ENCODE measurements around the gene ANTXR2. TPM values are rescaled to one million over a fixed set of nuclear protein-coding genes. Genes with fewer than 3 reads are reported as not detected.

ANTXR2 gene
- total RNA-seq, 1 experiment from 2014 or later: 31.0 TPM

DNA sequence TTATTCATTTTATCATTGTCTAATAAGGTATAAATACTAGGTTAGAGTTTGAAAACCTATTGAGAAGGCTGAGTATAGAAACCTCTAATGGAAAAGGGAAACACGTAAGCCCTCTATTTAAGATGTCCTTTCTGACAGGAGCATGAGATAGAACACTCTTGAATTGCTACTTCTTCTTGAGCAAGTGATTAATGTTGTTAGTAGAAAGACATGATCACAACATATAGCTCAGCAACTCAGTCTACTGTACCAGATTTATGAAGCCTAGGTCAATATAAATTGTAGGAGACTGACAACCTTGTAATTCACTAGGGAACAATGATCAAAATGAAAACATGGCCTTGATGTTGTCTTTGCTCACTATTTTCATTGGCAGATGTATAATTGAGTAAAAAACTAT, 189.7 kb downstream of the ANTXR2 start:
- no peak for DNase-seq (ENCODE audit: unreplicated experiment)
- no peak overlapping the region for H3K27ac Mint-ChIP-seq (ENCODE audit: low read depth, unreplicated experiment)
- TF ChIP-seq, protein P1, sequence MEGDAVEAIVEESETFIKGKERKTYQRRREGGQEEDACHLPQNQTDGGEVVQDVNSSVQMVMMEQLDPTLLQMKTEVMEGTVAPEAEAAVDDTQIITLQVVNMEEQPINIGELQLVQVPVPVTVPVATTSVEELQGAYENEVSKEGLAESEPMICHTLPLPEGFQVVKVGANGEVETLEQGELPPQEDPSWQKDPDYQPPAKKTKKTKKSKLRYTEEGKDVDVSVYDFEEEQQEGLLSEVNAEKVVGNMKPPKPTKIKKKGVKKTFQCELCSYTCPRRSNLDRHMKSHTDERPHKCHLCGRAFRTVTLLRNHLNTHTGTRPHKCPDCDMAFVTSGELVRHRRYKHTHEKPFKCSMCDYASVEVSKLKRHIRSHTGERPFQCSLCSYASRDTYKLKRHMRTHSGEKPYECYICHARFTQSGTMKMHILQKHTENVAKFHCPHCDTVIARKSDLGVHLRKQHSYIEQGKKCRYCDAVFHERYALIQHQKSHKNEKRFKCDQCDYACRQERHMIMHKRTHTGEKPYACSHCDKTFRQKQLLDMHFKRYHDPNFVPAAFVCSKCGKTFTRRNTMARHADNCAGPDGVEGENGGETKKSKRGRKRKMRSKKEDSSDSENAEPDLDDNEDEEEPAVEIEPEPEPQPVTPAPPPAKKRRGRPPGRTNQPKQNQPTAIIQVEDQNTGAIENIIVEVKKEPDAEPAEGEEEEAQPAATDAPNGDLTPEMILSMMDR (IDR thresholded peaks at IDR 0.05; ENCODE audit: unreplicated experiment): no peak
- no peaks in the 10 kb centered on the region for H3K4me1 Mint-ChIP-seq (ENCODE audit: insufficient read depth, unreplicated experiment)
- no peaks in the 10 kb centered on the region for H3K27me3 Mint-ChIP-seq (ENCODE audit: insufficient read depth, unreplicated experiment)
- CTCF ChIA-PET: no interaction called here
- H3K9me3 Mint-ChIP-seq (ENCODE audit: unreplicated experiment): no peaks in the 10 kb centered on the region
- H3K36me3 Mint-ChIP-seq (ENCODE audit: insufficient read depth, unreplicated experiment): no peaks in the 10 kb centered on the region
- H3K4me3 Mint-ChIP-seq (ENCODE audit: unreplicated experiment): no peak overlapping the region
- intact Hi-C loops (cut with micrococcal nuclease): no loop called here
- BruUV-seq (replicated peaks): no TSS peak
- POLR2A ChIA-PET: no interaction called here

DNA sequence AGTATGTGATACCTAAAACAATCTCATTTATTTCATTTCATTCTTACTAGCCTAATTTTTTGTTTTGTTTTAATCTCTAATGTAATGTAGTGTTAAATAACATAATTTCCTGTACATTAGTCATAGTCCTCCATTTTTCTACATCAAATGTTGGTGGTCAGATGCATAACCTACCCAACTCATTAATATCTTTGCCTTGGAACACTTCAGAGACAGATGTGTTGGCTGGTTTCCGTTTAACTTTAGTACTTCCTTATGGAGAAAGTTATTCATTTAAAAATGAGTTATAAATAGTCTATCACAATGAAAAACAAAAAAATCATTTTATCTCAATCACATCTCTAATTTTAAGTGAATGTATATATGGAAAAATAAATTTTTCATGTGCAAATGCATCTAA, 190.2 kb downstream of the ANTXR2 start:
- Mint-ChIP-seq H3K9me3 (ENCODE audit: unreplicated experiment) (no peaks in the 10 kb centered on the region), H3K4me1 (ENCODE audit: insufficient read depth, unreplicated experiment) (no peaks in the 10 kb centered on the region), H3K36me3 (ENCODE audit: insufficient read depth, unreplicated experiment) (no peaks in the 10 kb centered on the region), H3K4me3 (ENCODE audit: unreplicated experiment) (no peak overlapping the region), H3K27me3 (ENCODE audit: insufficient read depth, unreplicated experiment) (no peaks in the 10 kb centered on the region), H3K27ac (ENCODE audit: low read depth, unreplicated experiment) (no peak overlapping the region)
- intact Hi-C loops (cut with micrococcal nuclease): no loop called here
- BruUV-seq (replicated peaks): no TSS peak
- DNase-seq (ENCODE audit: unreplicated experiment): no peak
- CTCF ChIA-PET: no interaction called here
- TF ChIP-seq, protein P1 (IDR thresholded peaks at IDR 0.05; ENCODE audit: unreplicated experiment): no peak
- POLR2A ChIA-PET: no interaction called here

GRCh38 chr4:79881407-79881806, 191.6 kb downstream of the ANTXR2 start:
- TF ChIP-seq, protein P1 (IDR thresholded peaks at IDR 0.05; ENCODE audit: unreplicated experiment): no peak
- H3K36me3 Mint-ChIP-seq (ENCODE audit: insufficient read depth, unreplicated experiment): no peaks in the 10 kb centered on the region
- no peaks in the 10 kb centered on the region for H3K27me3 Mint-ChIP-seq (ENCODE audit: insufficient read depth, unreplicated experiment)
- intact Hi-C loops (cut with micrococcal nuclease): no loop called here
- CTCF ChIA-PET: no interaction called here
- H3K4me3 Mint-ChIP-seq (ENCODE audit: unreplicated experiment): no peak overlapping the region
- H3K9me3 Mint-ChIP-seq (ENCODE audit: unreplicated experiment): no peaks in the 10 kb centered on the region
- POLR2A ChIA-PET: interaction anchor here (0.6 kb wide), 1 partner anchor 1254 kb away, joined by 3 read pairs; no protein-coding TSS in a partner anchor
- H3K4me1 Mint-ChIP-seq (ENCODE audit: insufficient read depth, unreplicated experiment): no peaks in the 10 kb centered on the region
- H3K27ac Mint-ChIP-seq (ENCODE audit: low read depth, unreplicated experiment): no peak overlapping the region
- no peak for DNase-seq (ENCODE audit: unreplicated experiment)
- no TSS peak for BruUV-seq (replicated peaks)

GRCh38 chr4:79877511-79877910, 195.5 kb downstream of the ANTXR2 start:
- Mint-ChIP-seq H3K27me3 (ENCODE audit: insufficient read depth, unreplicated experiment) (no peaks in the 10 kb centered on the region), H3K4me1 (ENCODE audit: insufficient read depth, unreplicated experiment) (no peaks in the 10 kb centered on the region), H3K27ac (ENCODE audit: low read depth, unreplicated experiment) (no peak overlapping the region), H3K36me3 (ENCODE audit: insufficient read depth, unreplicated experiment) (no peaks in the 10 kb centered on the region), H3K9me3 (ENCODE audit: unreplicated experiment) (no peaks in the 10 kb centered on the region), H3K4me3 (ENCODE audit: unreplicated experiment) (no peak overlapping the region)
- no TSS peak for BruUV-seq (replicated peaks)
- CTCF ChIA-PET: no interaction called here
- TF ChIP-seq, protein P1 (IDR thresholded peaks at IDR 0.05; ENCODE audit: unreplicated experiment): no peak
- no peak for DNase-seq (ENCODE audit: unreplicated experiment)
- intact Hi-C loops (cut with micrococcal nuclease): no loop called here
- POLR2A ChIA-PET: interaction anchor here (0.6 kb wide), 1 partner anchor 12 kb away, joined by 3 read pairs; no protein-coding TSS in a partner anchor
